GM23338 (cell line): ENCODE results near the gene GTF2H4. TPM values are rescaled to one million over a fixed set of nuclear protein-coding genes. Genes with fewer than 3 reads are reported as not detected.

Experiments used
- ATAC-seq: fragments of 200-7000 bp; cut with Tn5 transposase; 3 replicates; pipeline ENCODE4 v1.9.1; 2020
- DNase-seq: peaks from one replicate; pipeline ENCODE4 v3.0.0-alpha.2; 2015; ENCODE audit warnings: low spot score
- H2AFZ ChIP-seq: fragments of 200-600 bp; sonication (generic); 2 replicates; pipeline ENCODE4 v1.8.0; 2016; ENCODE audit warnings: antibody characterized with exemption, mild to moderate bottlenecking, moderate library complexity
- H3F3A ChIP-seq: fragments of 200-600 bp; sonication (generic); replicated peaks from 2 replicates; pipeline ENCODE4 v1.8.0; 2017; ENCODE audit warnings: antibody characterized with exemption, mixed run types, low read depth
- H3K27ac ChIP-seq: fragments of 200-600 bp; sonication (generic); 2 replicates; pipeline ENCODE4 v1.6.1; 2016; ENCODE audit warnings: low read depth
- H3K27me3 ChIP-seq: fragments of 200-600 bp; sonication (generic); 2 replicates; pipeline ENCODE4 v1.8.0; 2016; ENCODE audit warnings: mild to moderate bottlenecking, mixed run types, moderate library complexity; ENCODE audit not compliant: insufficient read depth
- H3K36me3 ChIP-seq: fragments of 200-600 bp; sonication (generic); 2 replicates; pipeline ENCODE4 v1.8.0; 2016; ENCODE audit warnings: mild to moderate bottlenecking; ENCODE audit not compliant: insufficient read depth
- H3K4me1 ChIP-seq: fragments of 200-600 bp; sonication (generic); 2 replicates; pipeline ENCODE4 v1.8.0; 2016; ENCODE audit warnings: mild to moderate bottlenecking, moderate library complexity; ENCODE audit not compliant: insufficient read depth
- H3K4me2 ChIP-seq: fragments of 200-600 bp; sonication (generic); 2 replicates; pipeline ENCODE4 v1.7.1; 2017; ENCODE audit warnings: mixed run types
- H3K4me3 ChIP-seq: fragments of 200-600 bp; sonication (generic); 2 replicates; pipeline ENCODE4 v1.6.1; 2016; ENCODE audit warnings: mixed run types
- H3K79me2 ChIP-seq: fragments of 200-600 bp; sonication (generic); replicated peaks from 2 replicates; pipeline ENCODE4 v1.8.0; 2017; ENCODE audit warnings: mild to moderate bottlenecking; ENCODE audit not compliant: insufficient read depth
- H3K9me2 ChIP-seq: fragments of 200-600 bp; sonication (generic); 2 replicates; pipeline ENCODE4 v1.8.0; 2017; ENCODE audit not compliant: insufficient read depth
- H4K20me1 ChIP-seq: fragments of 200-600 bp; sonication (generic); replicated peaks from 2 replicates; pipeline ENCODE4 v1.8.0; 2017; ENCODE audit warnings: mild to moderate bottlenecking; ENCODE audit not compliant: insufficient read depth
- H3K27ac Mint-ChIP-seq: 2 replicates; pipeline ENCODE4 v1.8.0; 2020; ENCODE audit warnings: inconsistent platforms, mild to moderate bottlenecking, moderate library complexity, mixed read lengths
- H3K27me3 Mint-ChIP-seq: 3 replicates; pipeline ENCODE4 v1.8.0; 2022; ENCODE audit warnings: low read depth, mild to moderate bottlenecking, moderate library complexity, mixed read lengths, inconsistent platforms; ENCODE audit not compliant: insufficient read depth, poor library complexity
- H3K36me3 Mint-ChIP-seq: 3 replicates; pipeline ENCODE4 v1.8.0; 2021; ENCODE audit warnings: low read depth, mild to moderate bottlenecking, inconsistent platforms, moderate library complexity, mixed read lengths
- H3K4me1 Mint-ChIP-seq: 3 replicates; pipeline ENCODE4 v1.8.0; 2020; ENCODE audit warnings: mild to moderate bottlenecking, inconsistent platforms, mixed read lengths
- H3K4me3 Mint-ChIP-seq: 3 replicates; pipeline ENCODE4 v1.8.0; 2021; ENCODE audit warnings: moderate library complexity, mild to moderate bottlenecking, inconsistent platforms, mixed read lengths
- H3K9me3 Mint-ChIP-seq: 3 replicates; pipeline ENCODE4 v1.8.0; 2020; ENCODE audit warnings: moderate library complexity, mild to moderate bottlenecking, inconsistent platforms, mixed read lengths
- CREB1 ChIP-seq: fragments of 250-450 bp; sonication (Bioruptor Pico); IDR thresholded peaks from 2 replicates; pipeline ENCODE4 v1.5.0; 2020; ENCODE audit warnings: low read depth, mild to moderate bottlenecking, moderate library complexity
- EZH2 ChIP-seq: fragments of 200-600 bp; sonication (generic); IDR thresholded peaks from one replicate; pipeline ENCODE4 v1.8.0; 2017; ENCODE audit warnings: antibody characterized with exemption, mild to moderate bottlenecking, low read depth; ENCODE audit not compliant: unreplicated experiment
- NANOG ChIP-seq: IDR thresholded peaks from 2 replicates; pipeline ENCODE4 v1.6.1; 2016; ENCODE audit warnings: antibody characterized with exemption, borderline replicate concordance
- POLR2AphosphoS5 ChIP-seq: IDR thresholded peaks from 2 replicates; pipeline ENCODE4 v1.6.1; 2016; ENCODE audit warnings: antibody characterized with exemption, low read depth
- polyA plus RNA-seq: library from polyadenylated mRNA; unstranded; fragments of >200 nt; fragmentation: Nextera tagmentation; extraction: Ambion mirVana; gene quantifications from 2 replicates; pipeline ENCODE4 v1.2.1, GENCODE V29; 2016
- total RNA-seq: library from RNA; depleted of rRNA; stranded (reverse); fragments of >200 nt; shearing (Covaris generic); gene quantifications from 2 replicates; pipeline ENCODE4 v1.2.3, GENCODE V29; 2014
- TF ChIP-seq, protein P1 (sequence below): fragments of 250-450 bp; sonication (Bioruptor Pico); IDR thresholded peaks from 2 replicates; pipeline ENCODE4 v1.5.0; 2020; ENCODE audit warnings: mild to moderate bottlenecking, moderate library complexity
- TF ChIP-seq, protein P2 (sequence below): IDR thresholded peaks from 2 replicates; pipeline ENCODE4 v1.6.1; 2016; ENCODE audit warnings: antibody characterized with exemption
- TF ChIP-seq, protein P3 (sequence below), 2 experiments: fragments of 200-600 bp in 1 of 2; sonication (generic) in 1 of 2; conservative IDR thresholded peaks; 2 replicates each; pipeline versions ENCODE4 v1.5.1 to v1.6.1; 2016 to 2017; ENCODE audit warnings: antibody characterized with exemption in 2 of 2, low read depth in 2 of 2, mild to moderate bottlenecking in 2 of 2, moderate library complexity in 1 of 2

The GTF2H4 gene
- total and polyA plus RNA-seq, 2 experiments from 2014 or later, result 14.8 to 32.6 TPM

DNA sequence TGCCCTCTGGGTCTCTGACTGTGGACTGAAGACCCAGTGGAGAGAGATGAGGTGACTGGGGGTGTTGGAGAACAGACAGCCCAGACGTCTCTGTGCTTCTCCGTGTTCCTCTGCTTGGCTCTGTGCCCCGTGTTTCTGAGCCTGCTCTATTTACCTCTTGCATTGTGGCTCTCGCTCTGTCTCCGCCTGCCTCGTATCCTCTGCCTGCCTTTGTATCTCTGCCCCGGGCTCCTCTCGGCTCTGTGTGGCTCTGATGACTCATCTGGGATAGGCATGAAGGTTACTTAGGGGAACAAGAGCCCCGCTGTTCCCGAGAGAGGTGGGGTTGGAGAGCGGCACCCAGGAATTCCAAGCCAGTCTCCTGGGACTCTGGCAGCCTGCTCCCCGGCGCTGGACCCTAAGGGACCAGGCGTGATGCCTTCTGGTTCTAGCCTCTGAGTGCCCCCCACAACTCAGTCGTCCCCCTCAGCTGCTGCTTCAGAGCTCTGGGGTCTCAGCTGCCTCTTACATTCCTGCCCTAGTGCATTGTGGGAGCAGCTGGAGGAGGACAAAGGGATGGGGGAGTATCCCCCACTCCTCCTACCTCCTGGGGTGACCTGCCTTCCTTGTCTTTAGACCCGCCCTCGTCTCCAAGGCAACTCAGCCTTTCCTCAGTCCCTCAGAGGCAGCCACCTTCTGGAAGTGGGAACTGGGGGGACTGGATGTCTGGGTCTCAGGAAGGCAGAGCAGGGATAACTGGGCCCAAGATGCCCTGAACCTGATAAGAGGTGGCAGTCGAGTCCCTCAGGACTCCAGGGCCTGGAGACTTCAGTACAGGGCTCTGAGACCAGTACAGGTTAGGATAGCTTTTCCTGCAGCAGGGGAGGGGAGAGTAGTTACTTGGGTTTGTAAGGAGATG, 21.8 kb upstream of the GTF2H4 start:
- H3K4me1 Mint-ChIP-seq, result peaks cover 66% of the 10 kb centered on the region

DNA sequence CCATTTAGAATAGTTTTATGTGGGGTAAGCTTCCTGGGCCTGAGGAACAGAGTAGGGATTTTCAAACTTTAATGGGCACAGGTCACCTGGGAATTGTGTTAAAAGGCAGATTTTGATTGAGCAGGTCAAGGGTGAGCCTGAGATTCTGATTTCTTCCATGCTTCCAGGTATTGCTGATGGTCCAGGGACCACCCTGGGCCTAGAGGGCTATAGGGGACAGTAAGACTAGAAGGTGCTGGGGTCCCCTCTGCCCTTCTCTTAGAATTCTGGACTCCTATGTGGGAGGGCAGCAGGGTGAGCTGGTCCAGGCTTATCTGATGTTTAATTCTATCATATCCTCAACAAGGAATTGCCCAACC, 21.1 kb upstream of the GTF2H4 start:
- Histone ChIP-seq H3K4me2 (peak overlapping the region; percentile 100), H3K4me3 (peak overlapping the region; percentile 92), H3F3A (peaks cover 16% of the 10 kb centered on the region), H3K27me3 (no peaks in the 10 kb centered on the region), H4K20me1 (peaks cover 14% of the 10 kb centered on the region), H3K79me2 (peaks cover 60% of the 10 kb centered on the region), H3K27ac (peak overlapping the region; percentile 48; the same call in 1 of the 2 replicates), H3K4me1 (peaks cover 38% of the 10 kb centered on the region), H3K9me2 (no peaks in the 10 kb centered on the region), H2AFZ (no peak overlapping the region), H3K36me3 (no peaks in the 10 kb centered on the region; the same call in none of the 2 replicates)
- Mint-ChIP-seq H3K4me1 (peaks cover 60% of the 10 kb centered on the region), H3K4me3 (peak overlapping the region; percentile 71), H3K9me3 (no peaks in the 10 kb centered on the region), H3K36me3 (peaks cover 36% of the 10 kb centered on the region), H3K27ac (peak overlapping the region; percentile 94), H3K27me3 (peaks cover 25% of the 10 kb centered on the region)
- DNase-seq (no peak), ATAC-seq (no peak)
- no peak for TF ChIP-seq EZH2
- no peak for TF ChIP-seq CREB1 (CRISPR knock-in tag)
- TF ChIP-seq, protein P1, sequence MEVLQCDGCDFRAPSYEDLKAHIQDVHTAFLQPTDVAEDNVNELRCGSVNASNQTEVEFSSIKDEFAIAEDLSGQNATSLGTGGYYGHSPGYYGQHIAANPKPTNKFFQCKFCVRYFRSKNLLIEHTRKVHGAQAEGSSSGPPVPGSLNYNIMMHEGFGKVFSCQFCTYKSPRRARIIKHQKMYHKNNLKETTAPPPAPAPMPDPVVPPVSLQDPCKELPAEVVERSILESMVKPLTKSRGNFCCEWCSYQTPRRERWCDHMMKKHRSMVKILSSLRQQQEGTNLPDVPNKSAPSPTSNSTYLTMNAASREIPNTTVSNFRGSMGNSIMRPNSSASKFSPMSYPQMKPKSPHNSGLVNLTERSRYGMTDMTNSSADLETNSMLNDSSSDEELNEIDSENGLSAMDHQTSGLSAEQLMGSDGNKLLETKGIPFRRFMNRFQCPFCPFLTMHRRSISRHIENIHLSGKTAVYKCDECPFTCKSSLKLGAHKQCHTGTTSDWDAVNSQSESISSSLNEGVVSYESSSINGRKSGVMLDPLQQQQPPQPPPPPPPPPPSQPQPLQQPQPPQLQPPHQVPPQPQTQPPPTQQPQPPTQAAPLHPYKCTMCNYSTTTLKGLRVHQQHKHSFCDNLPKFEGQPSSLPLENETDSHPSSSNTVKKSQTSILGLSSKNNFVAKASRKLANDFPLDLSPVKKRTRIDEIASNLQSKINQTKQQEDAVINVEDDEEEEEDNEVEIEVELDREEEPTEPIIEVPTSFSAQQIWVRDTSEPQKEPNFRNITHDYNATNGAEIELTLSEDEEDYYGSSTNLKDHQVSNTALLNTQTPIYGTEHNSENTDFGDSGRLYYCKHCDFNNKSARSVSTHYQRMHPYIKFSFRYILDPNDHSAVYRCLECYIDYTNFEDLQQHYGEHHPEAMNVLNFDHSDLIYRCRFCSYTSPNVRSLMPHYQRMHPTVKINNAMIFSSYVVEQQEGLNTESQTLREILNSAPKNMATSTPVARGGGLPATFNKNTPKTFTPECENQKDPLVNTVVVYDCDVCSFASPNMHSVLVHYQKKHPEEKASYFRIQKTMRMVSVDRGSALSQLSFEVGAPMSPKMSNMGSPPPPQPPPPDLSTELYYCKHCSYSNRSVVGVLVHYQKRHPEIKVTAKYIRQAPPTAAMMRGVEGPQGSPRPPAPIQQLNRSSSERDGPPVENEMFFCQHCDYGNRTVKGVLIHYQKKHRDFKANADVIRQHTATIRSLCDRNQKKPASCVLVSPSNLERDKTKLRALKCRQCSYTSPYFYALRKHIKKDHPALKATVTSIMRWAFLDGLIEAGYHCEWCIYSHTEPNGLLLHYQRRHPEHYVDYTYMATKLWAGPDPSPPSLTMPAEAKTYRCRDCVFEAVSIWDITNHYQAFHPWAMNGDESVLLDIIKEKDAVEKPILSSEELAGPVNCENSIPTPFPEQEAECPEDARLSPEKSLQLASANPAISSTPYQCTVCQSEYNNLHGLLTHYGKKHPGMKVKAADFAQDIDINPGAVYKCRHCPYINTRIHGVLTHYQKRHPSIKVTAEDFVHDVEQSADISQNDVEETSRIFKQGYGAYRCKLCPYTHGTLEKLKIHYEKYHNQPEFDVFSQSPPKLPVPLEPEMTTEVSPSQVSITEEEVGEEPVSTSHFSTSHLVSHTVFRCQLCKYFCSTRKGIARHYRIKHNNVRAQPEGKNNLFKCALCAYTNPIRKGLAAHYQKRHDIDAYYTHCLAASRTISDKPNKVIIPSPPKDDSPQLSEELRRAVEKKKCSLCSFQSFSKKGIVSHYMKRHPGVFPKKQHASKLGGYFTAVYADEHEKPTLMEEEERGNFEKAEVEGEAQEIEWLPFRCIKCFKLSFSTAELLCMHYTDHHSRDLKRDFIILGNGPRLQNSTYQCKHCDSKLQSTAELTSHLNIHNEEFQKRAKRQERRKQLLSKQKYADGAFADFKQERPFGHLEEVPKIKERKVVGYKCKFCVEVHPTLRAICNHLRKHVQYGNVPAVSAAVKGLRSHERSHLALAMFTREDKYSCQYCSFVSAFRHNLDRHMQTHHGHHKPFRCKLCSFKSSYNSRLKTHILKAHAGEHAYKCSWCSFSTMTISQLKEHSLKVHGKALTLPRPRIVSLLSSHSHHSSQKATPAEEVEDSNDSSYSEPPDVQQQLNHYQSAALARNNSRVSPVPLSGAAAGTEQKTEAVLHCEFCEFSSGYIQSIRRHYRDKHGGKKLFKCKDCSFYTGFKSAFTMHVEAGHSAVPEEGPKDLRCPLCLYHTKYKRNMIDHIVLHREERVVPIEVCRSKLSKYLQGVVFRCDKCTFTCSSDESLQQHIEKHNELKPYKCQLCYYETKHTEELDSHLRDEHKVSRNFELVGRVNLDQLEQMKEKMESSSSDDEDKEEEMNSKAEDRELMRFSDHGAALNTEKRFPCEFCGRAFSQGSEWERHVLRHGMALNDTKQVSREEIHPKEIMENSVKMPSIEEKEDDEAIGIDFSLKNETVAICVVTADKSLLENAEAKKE (CRISPR knock-in tag), result no peak
- TF ChIP-seq, protein P2, sequence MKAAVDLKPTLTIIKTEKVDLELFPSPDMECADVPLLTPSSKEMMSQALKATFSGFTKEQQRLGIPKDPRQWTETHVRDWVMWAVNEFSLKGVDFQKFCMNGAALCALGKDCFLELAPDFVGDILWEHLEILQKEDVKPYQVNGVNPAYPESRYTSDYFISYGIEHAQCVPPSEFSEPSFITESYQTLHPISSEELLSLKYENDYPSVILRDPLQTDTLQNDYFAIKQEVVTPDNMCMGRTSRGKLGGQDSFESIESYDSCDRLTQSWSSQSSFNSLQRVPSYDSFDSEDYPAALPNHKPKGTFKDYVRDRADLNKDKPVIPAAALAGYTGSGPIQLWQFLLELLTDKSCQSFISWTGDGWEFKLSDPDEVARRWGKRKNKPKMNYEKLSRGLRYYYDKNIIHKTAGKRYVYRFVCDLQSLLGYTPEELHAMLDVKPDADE, result no peak

More for the DNA sequence above, 21.8 kb upstream of the GTF2H4 start:
- Mint-ChIP-seq H3K36me3 (peaks cover 30% of the 10 kb centered on the region), H3K4me3 (peak overlapping the region; percentile 71), H3K27me3 (peaks cover 30% of the 10 kb centered on the region), H3K27ac (peak overlapping the region; percentile 94), H3K9me3 (no peaks in the 10 kb centered on the region)
- H3K9me2 ChIP-seq, result no peaks in the 10 kb centered on the region
- H3K27ac ChIP-seq, result peak overlapping the region; percentile 88
- peak; percentile 98 for DNase-seq
- peaks cover 44% of the 10 kb centered on the region for H3K4me1 ChIP-seq
- H4K20me1 ChIP-seq, result peaks cover 14% of the 10 kb centered on the region
- peak; percentile 53 for ATAC-seq
- H3K4me3 ChIP-seq, result peak overlapping the region; percentile 92
- peaks cover 66% of the 10 kb centered on the region for H3K79me2 ChIP-seq
- peak overlapping the region; percentile 100 for H3K4me2 ChIP-seq
- H3K27me3 ChIP-seq, result no peaks in the 10 kb centered on the region
- no peak for TF ChIP-seq NANOG
- TF ChIP-seq, protein P3, sequence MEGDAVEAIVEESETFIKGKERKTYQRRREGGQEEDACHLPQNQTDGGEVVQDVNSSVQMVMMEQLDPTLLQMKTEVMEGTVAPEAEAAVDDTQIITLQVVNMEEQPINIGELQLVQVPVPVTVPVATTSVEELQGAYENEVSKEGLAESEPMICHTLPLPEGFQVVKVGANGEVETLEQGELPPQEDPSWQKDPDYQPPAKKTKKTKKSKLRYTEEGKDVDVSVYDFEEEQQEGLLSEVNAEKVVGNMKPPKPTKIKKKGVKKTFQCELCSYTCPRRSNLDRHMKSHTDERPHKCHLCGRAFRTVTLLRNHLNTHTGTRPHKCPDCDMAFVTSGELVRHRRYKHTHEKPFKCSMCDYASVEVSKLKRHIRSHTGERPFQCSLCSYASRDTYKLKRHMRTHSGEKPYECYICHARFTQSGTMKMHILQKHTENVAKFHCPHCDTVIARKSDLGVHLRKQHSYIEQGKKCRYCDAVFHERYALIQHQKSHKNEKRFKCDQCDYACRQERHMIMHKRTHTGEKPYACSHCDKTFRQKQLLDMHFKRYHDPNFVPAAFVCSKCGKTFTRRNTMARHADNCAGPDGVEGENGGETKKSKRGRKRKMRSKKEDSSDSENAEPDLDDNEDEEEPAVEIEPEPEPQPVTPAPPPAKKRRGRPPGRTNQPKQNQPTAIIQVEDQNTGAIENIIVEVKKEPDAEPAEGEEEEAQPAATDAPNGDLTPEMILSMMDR (conservative IDR thresholded peaks at IDR 0.05; ENCODE audit: low read depth in 2 of 2), result no peak
- TF ChIP-seq, protein P2, result 0 out of 2 replicates have a peak, but pooled peaks have one; percentile 24
- TF ChIP-seq CREB1 (CRISPR knock-in tag), result 0 out of 2 replicates have a peak, but pooled peaks have one; percentile 23
- TF ChIP-seq EZH2, result no peak
- TF ChIP-seq POLR2AphosphoS5, result peak; percentile 93
- H3K36me3 ChIP-seq, result no peaks in the 10 kb centered on the region; the same call in none of the 2 replicates
- H2AFZ ChIP-seq, result no peak overlapping the region
- H3F3A ChIP-seq, result peaks cover 22% of the 10 kb centered on the region
